GM21576 (cell line): Measurements from ENCODE around the gene ZNF14.
"Not testable (repeated sequence)": the region's sequence is repeated elsewhere in the genome, so short reads cannot be mapped to it uniquely, and the experiment has no call there.

Source experiments
- ATAC-seq: cut with Tn5 transposase; IDR thresholded peaks from one replicate; pipeline ENCODE4 v1.9.1; 2021; ENCODE audit warnings: mild to moderate bottlenecking, moderate library complexity; ENCODE audit not compliant: unreplicated experiment

ZNF14 gene

GRCh38 chr19:19732579-19733501 is at the start of gene ZNF14:
Gene ZNF14, minus strand, starts transcription at chr19:19733112. Its CDS starts 154 bp downstream, at chr19:19732958.
- ATAC-seq = peak; percentile 99

GRCh38 chr19:19781791-19782190 is 48.9 kb upstream of the ZNF14 start:
- ATAC-seq = not testable (repeated sequence)

- no peak for ATAC-seq
Measured at GRCh38 chr19:19778666-19779065, 45.8 kb upstream of the ZNF14 start.

GRCh38 chr19:19777692-19778091 is 44.8 kb upstream of the ZNF14 start:
- ATAC-seq = no peak

GRCh38 chr19:19776206-19777008 is 43.5 kb upstream of the ZNF14 start:
- ATAC-seq = peak; percentile 96

- peak; percentile 6 for ATAC-seq
Measured at GRCh38 chr19:19775891-19776205, 42.9 kb upstream of the ZNF14 start.

GRCh38 chr19:19774354-19775033 is 41.6 kb upstream of the ZNF14 start:
- ATAC-seq = no peak

- ATAC-seq = not testable (repeated sequence)
Measured at GRCh38 chr19:19771963-19772362, 39.1 kb upstream of the ZNF14 start.

GRCh38 chr19:19769971-19770370 is 37.1 kb upstream of the ZNF14 start:
- ATAC-seq = not testable (repeated sequence)

GRCh38 chr19:19758164-19758563 is 25.3 kb upstream of the ZNF14 start:
- no peak for ATAC-seq

GRCh38 chr19:19752760-19753403 is 20.0 kb upstream of the ZNF14 start:
- ATAC-seq = no peak

GRCh38 chr19:19751846-19752245 is 18.9 kb upstream of the ZNF14 start:
- no peak for ATAC-seq

- ATAC-seq = no peak
Measured at GRCh38 chr19:19750842-19751790, 18.2 kb upstream of the ZNF14 start.

- no peak for ATAC-seq
Measured at GRCh38 chr19:19749908-19750841, 17.3 kb upstream of the ZNF14 start.

GRCh38 chr19:19749117-19749907 is 16.4 kb upstream of the ZNF14 start:
- no peak for ATAC-seq

GRCh38 chr19:19748249-19748938 is 15.5 kb upstream of the ZNF14 start:
- no peak for ATAC-seq
